H1 (cell line): ENCODE measurements around the gene MACIR. TPM values are rescaled to one million over a fixed set of nuclear protein-coding genes. Genes with fewer than 3 reads are reported as not detected.

Source experiments
- CTCF ChIA-PET: fragments of 300-600 bp; sonication (Branson Sonifier 250); formaldehyde crosslinking; loops from one replicate; lab custom pipeline; 2021; ENCODE audit not compliant: partially characterized antibody; lab: Charles Lee
- POLR2A ChIA-PET: fragments of 300-600 bp; sonication (Branson Sonifier 250); formaldehyde crosslinking; loops from one replicate; lab custom pipeline; 2021; ENCODE audit warnings: inconsistent platforms; ENCODE audit not compliant: partially characterized antibody; lab: Charles Lee
- DNase-seq, 2 experiments: peaks; one replicate each; pipeline versions ENCODE4 v3.0.0 to v3.0.0-alpha.2; 2010 to 2022; ENCODE audit warnings: low spot score in 2 of 2, low read depth in 1 of 2, mixed read lengths in 1 of 2
- FAIRE-seq: peaks from 2 replicates; lab custom pipeline; 2011; peaks lifted over from hg19 to GRCh38; lab: Jason Lieb, UNC
- H2AFZ ChIP-seq: 2 replicates; pipeline ENCODE4 v1.8.1; 2012; ENCODE audit warnings: low read length, inconsistent platforms
- H2AK5ac ChIP-seq: 2 replicates; pipeline ENCODE4 v1.6.1; 2013; ENCODE audit warnings: low read depth, low read length
- H2BK120ac ChIP-seq: replicated peaks from 2 replicates; pipeline ENCODE3; 2013; ENCODE audit warnings: low read depth, low read length, inconsistent platforms
- H2BK12ac ChIP-seq: 2 replicates; pipeline ENCODE4 v1.6.1; 2013; ENCODE audit warnings: low read depth, low read length
- H2BK15ac ChIP-seq: 2 replicates; pipeline ENCODE4 v1.6.1; 2013; ENCODE audit warnings: low read length
- H2BK20ac ChIP-seq: 2 replicates; pipeline ENCODE4 v1.6.1; 2013; ENCODE audit warnings: low read length
- H2BK5ac ChIP-seq: 2 replicates; pipeline ENCODE4 v1.6.1; 2013; ENCODE audit warnings: low read depth, low read length
- H3K14ac ChIP-seq: 2 replicates; pipeline ENCODE4 v1.6.1; 2013; ENCODE audit warnings: inconsistent platforms; ENCODE audit not compliant: insufficient read length
- H3K18ac ChIP-seq: 2 replicates; pipeline ENCODE4 v1.6.1; 2013; ENCODE audit warnings: low read length; ENCODE audit errors: extremely low read depth
- H3K23ac ChIP-seq: 2 replicates; pipeline ENCODE4 v1.6.1; 2013; ENCODE audit warnings: inconsistent platforms; ENCODE audit not compliant: insufficient read length
- H3K23me2 ChIP-seq: 2 replicates; pipeline ENCODE4 v1.6.1; 2013; ENCODE audit warnings: low read depth, low read length
- H3K27ac ChIP-seq: 2 replicates; pipeline ENCODE4 v1.6.1; 2011; ENCODE audit warnings: low read depth, low read length, inconsistent platforms
- H3K27me3 ChIP-seq, 4 experiments: replicated peaks in 1 of 4; 1 replicate in 1 of 4; 2 replicates in 3 of 4; pipeline versions ENCODE4 v1.6.1 to v1.8.1; 2011 to 2013; ENCODE audit warnings: low read length in 3 of 4, mild to moderate bottlenecking in 3 of 4, inconsistent platforms in 2 of 4, mixed read lengths in 2 of 4, moderate library complexity in 1 of 4; ENCODE audit not compliant: control insufficient read depth in 3 of 4, insufficient read depth in 3 of 4; ENCODE audit errors: extremely low read depth in 1 of 4
- H3K36me3 ChIP-seq, 4 experiments: 2 replicates each; pipeline versions ENCODE4 v1.6.1 to v1.8.1; 2011 to 2013; ENCODE audit warnings: mild to moderate bottlenecking in 4 of 4, low read length in 3 of 4, moderate library complexity in 2 of 4, control low read depth in 1 of 4, inconsistent platforms in 1 of 4; ENCODE audit not compliant: insufficient read depth in 4 of 4, control insufficient read depth in 2 of 4
- H3K4ac ChIP-seq: replicated peaks from 2 replicates; pipeline ENCODE3; 2013; ENCODE audit warnings: low read length, low read depth, mixed read lengths, inconsistent platforms; ENCODE audit not compliant: insufficient read length
- H3K4me1 ChIP-seq, 4 experiments: replicated peaks in 1 of 4; 1 replicate in 1 of 4; 2 replicates in 3 of 4; pipeline versions ENCODE4 v1.6.1 to v1.8.1; 2011 to 2013; ENCODE audit warnings: low read length in 3 of 4, inconsistent platforms in 2 of 4, mixed read lengths in 1 of 4; ENCODE audit not compliant: insufficient read depth in 4 of 4, control insufficient read depth in 3 of 4
- H3K4me2 ChIP-seq, 2 experiments: 2 replicates each; pipeline versions ENCODE4 v1.6.1 to v1.8.1; 2011 to 2013; ENCODE audit warnings: low read depth in 2 of 2, low read length in 2 of 2, control low read depth in 1 of 2, inconsistent platforms in 1 of 2, mild to moderate bottlenecking in 1 of 2; ENCODE audit not compliant: insufficient read depth in 1 of 2
- H3K4me3 ChIP-seq, 4 experiments: fragments of 200-600, 300-600 bp in 1 of 4; sonication (generic), shearing (Covaris generic), sonication (Bioruptor Twin) in 1 of 4; 2 replicates each; pipeline versions ENCODE4 v1.5.1 to v1.8.1; 2011 to 2016; ENCODE audit warnings: low read length in 4 of 4, low read depth in 3 of 4, control low read depth in 2 of 4, inconsistent platforms in 2 of 4, mild to moderate bottlenecking in 2 of 4, mixed read lengths in 1 of 4, moderate library complexity in 1 of 4; ENCODE audit not compliant: insufficient read depth in 2 of 4; ENCODE audit errors: extremely low read depth in 1 of 4
- H3K56ac ChIP-seq: replicated peaks from 2 replicates; pipeline ENCODE3; 2013; ENCODE audit warnings: low read depth, mild to moderate bottlenecking, mixed read lengths, low read length, inconsistent platforms; ENCODE audit not compliant: insufficient read length
- H3K79me1 ChIP-seq: 2 replicates; pipeline ENCODE4 v1.6.1; 2013; ENCODE audit warnings: low read depth, low read length, control low read depth
- H3K79me2 ChIP-seq, 2 experiments: 2 replicates each; pipeline versions ENCODE4 v1.6.1 to v1.8.1; 2012 to 2013; ENCODE audit warnings: low read length in 2 of 2, mild to moderate bottlenecking in 2 of 2, inconsistent platforms in 1 of 2; ENCODE audit not compliant: insufficient read depth in 2 of 2, control insufficient read depth in 1 of 2
- H3K9ac ChIP-seq, 4 experiments: replicated peaks in 1 of 4; 1 replicate in 1 of 4; 2 replicates in 3 of 4; pipeline versions ENCODE4 v1.6.1 to v1.8.1; 2011 to 2013; ENCODE audit warnings: low read depth in 3 of 4, low read length in 3 of 4, control low read depth in 2 of 4, mild to moderate bottlenecking in 2 of 4, moderate library complexity in 2 of 4, inconsistent platforms in 1 of 4; ENCODE audit errors: extremely low read depth in 1 of 4
- H3K9me3 ChIP-seq, 2 experiments: 2 replicates each; pipeline versions ENCODE4 v1.6.1 to v1.8.1; 2012 to 2013; ENCODE audit warnings: mild to moderate bottlenecking in 2 of 2, moderate library complexity in 2 of 2, control low read depth in 1 of 2, inconsistent platforms in 1 of 2, low read depth in 1 of 2, low read length in 1 of 2, mixed read lengths in 1 of 2; ENCODE audit not compliant: insufficient read depth in 2 of 2
- H4K20me1 ChIP-seq, 2 experiments: replicated peaks in 1 of 2; 2 replicates each; pipeline versions ENCODE3 to v1.8.1; 2011 to 2013; ENCODE audit warnings: inconsistent platforms in 2 of 2, low read length in 2 of 2, mild to moderate bottlenecking in 1 of 2; ENCODE audit not compliant: insufficient read depth in 2 of 2, control insufficient read depth in 1 of 2
- H4K5ac ChIP-seq: 2 replicates; pipeline ENCODE4 v1.6.1; 2013; ENCODE audit warnings: low read length, low read depth, mixed read lengths, inconsistent platforms; ENCODE audit not compliant: insufficient read length
- H4K8ac ChIP-seq: 2 replicates; pipeline ENCODE4 v1.8.0; 2013; ENCODE audit warnings: mild to moderate bottlenecking, moderate library complexity, low read length, inconsistent platforms; ENCODE audit not compliant: insufficient read depth; ENCODE audit errors: extremely low read depth
- H4K91ac ChIP-seq: replicated peaks from 2 replicates; pipeline ENCODE3; 2013; ENCODE audit warnings: low read length, mixed read lengths, inconsistent platforms; ENCODE audit not compliant: insufficient read length
- BRCA1 ChIP-seq: IDR thresholded peaks from 2 replicates; pipeline ENCODE4 v1.6.1; 2012; ENCODE audit warnings: low read depth, low read length, improper control_type of control experiment
- HDAC6 ChIP-seq: IDR thresholded peaks from one replicate; pipeline ENCODE4 v1.7.1; 2012; ENCODE audit warnings: low read depth, mild to moderate bottlenecking, inconsistent platforms, low read length, moderate library complexity
- KDM4A ChIP-seq: IDR thresholded peaks from one replicate; pipeline ENCODE4 v1.7.1; 2012; ENCODE audit warnings: low read depth, mild to moderate bottlenecking, moderate library complexity, low read length, inconsistent platforms; ENCODE audit not compliant: severe bottlenecking
- KDM5A ChIP-seq: fragments of 200-600 bp; IDR thresholded peaks from 2 replicates; pipeline ENCODE4 v1.7.1; 2012; ENCODE audit warnings: mild to moderate bottlenecking, low read length, inconsistent platforms, mixed read lengths
- NRF1 ChIP-seq: IDR thresholded peaks from 2 replicates; pipeline ENCODE4 v1.6.1; 2011; ENCODE audit warnings: mild to moderate bottlenecking, low read depth, low read length, improper control_type of control experiment
- SIN3A ChIP-seq, 2 experiments: IDR thresholded peaks in 1 of 2; conservative IDR thresholded peaks in 1 of 2; 2 replicates each; pipeline ENCODE4 v1.6.1; 2011 to 2012; ENCODE audit warnings: low read length in 2 of 2, improper control_type of control experiment in 1 of 2, low read depth in 1 of 2, mild to moderate bottlenecking in 1 of 2
- SP4 ChIP-seq: IDR thresholded peaks from 2 replicates; pipeline ENCODE4 v1.6.1; 2012; ENCODE audit warnings: low read length, inconsistent platforms
- SUZ12 ChIP-seq: fragments of 200-600 bp; sonication (generic); IDR thresholded peaks from 2 replicates; pipeline ENCODE4 v1.6.1; 2012; ENCODE audit warnings: mild to moderate bottlenecking, inconsistent platforms, low read length, moderate library complexity, mixed read lengths
- WGBS, 2 experiments: shearing (Covaris generic) in 1 of 2; methylation state at CpG; one replicate each; pipeline versions ENCODE4 v1.1.6 to v1.1.7; 2013 to 2015; ENCODE audit warnings: low lambda C conversion rate in 2 of 2, mixed read lengths in 2 of 2, inconsistent platforms in 1 of 2, low coverage in 1 of 2, missing lambda C conversion rate in 1 of 2; ENCODE audit not compliant: insufficient replicate concordance in 2 of 2, insufficient coverage in 1 of 2, insufficient read length in 1 of 2; ENCODE audit errors: extremely low coverage in 1 of 2, missing lambda C conversion rate in 1 of 2; 5-methylcytosine and 5-hydroxymethylcytosine counted together
- polyA plus RNA-seq, 7 experiments: library from polyadenylated mRNA; depleted of rRNA in 3 of 7; stranded (reverse) in 5 of 7; unstranded in 2 of 7; fragments of >200 nt in 5 of 7; fragments of 200-250 nt in 2 of 7; gene quantifications; 1 replicate in 5 of 7; 2 replicates in 1 of 7; 4 replicates in 1 of 7; pipeline versions ENCODE4 v1.2.1 to v1.2.3, GENCODE V29; 2011 to 2013; ENCODE audit warnings: missing spikeins in 2 of 7, mixed read lengths in 2 of 7
- total RNA-seq: library from RNA; stranded (reverse); fragmentation: NEBNext Ultra II Directional; extraction: Animal tissue kit (Norgen Biotek cat#: 25700); gene quantifications from 2 replicates; pipeline ENCODE4 v1.2.1, GENCODE V29; 2021

The MACIR gene
- total and polyA plus RNA-seq, 2 of the 8 experiments (the other 6 are each of a cell fraction or from before 2014, with no cell fraction given), result 8.0 to 19.2 TPM

GRCh38 chr5:103210952-103211351 is 47.6 kb upstream of the MACIR start:
- Histone ChIP-seq H3K4me1 (no peaks in the 10 kb centered on the region; a peak in 1 of 7 replicates), H3K23me2 (no peaks in the 10 kb centered on the region), H3K79me2 (no peaks in the 10 kb centered on the region), H2BK15ac (no peak overlapping the region), H3K18ac (no peak overlapping the region), H2BK120ac (no peak overlapping the region)
- no peak for FAIRE-seq
- TF ChIP-seq BRCA1 (no peak), SP4 (no peak), HDAC6 (no peak), KDM4A (no peak), KDM5A (no peak), SUZ12 (no peak), SIN3A (conservative IDR thresholded peaks at IDR 0.05 in 1 of 2, IDR thresholded peaks at IDR 0.05 in 1 of 2; ENCODE audit: low read depth in 1 of 2, low read length in 2 of 2) (no peak), NRF1 (no peak)
- TF ChIP-seq, all 59 proteins: peak for 0
- Histone ChIP-seq H4K91ac (no peak overlapping the region), H3K36me3 (no peaks in the 10 kb centered on the region), H3K4ac (no peak overlapping the region), H3K23ac (no peak overlapping the region), H2BK12ac (no peak overlapping the region), H2BK5ac (no peak overlapping the region), H3K79me1 (no peaks in the 10 kb centered on the region), H3K4me3 (no peak overlapping the region), H2AK5ac (no peak overlapping the region), H3K56ac (no peak overlapping the region), H3K27ac (no peak overlapping the region), H4K5ac (no peak overlapping the region), H3K9me3 (no peaks in the 10 kb centered on the region), H2BK20ac (no peak overlapping the region), H3K27me3 (no peaks in the 10 kb centered on the region), H4K20me1 (no peaks in the 10 kb centered on the region), H3K14ac (no peak overlapping the region), H3K9ac (no peak overlapping the region), H4K8ac (no peak overlapping the region), H2AFZ (no peak overlapping the region), H3K4me2 (no peak overlapping the region)
- ChIA-PET POLR2A (interaction anchor here (1.2 kb wide), 1 partner anchor 13 kb away, joined by 4 read pairs; no protein-coding TSS in a partner anchor), CTCF (interaction anchor here (0.7 to 8.4 kb wide), 3 partner anchors 9 to 1130 kb away, joined by 3 to 71 read pairs (median 4); no protein-coding TSS in a partner anchor)
- WGBS, 2 experiments, result 97% methylated on average over 2 of the region's 2 CpGs; no CpG with 5 or more reads in 1 of the 2 experiments
- DNase-seq, result no peak
